ENCODE results near the gene EAF2.

DNA sequence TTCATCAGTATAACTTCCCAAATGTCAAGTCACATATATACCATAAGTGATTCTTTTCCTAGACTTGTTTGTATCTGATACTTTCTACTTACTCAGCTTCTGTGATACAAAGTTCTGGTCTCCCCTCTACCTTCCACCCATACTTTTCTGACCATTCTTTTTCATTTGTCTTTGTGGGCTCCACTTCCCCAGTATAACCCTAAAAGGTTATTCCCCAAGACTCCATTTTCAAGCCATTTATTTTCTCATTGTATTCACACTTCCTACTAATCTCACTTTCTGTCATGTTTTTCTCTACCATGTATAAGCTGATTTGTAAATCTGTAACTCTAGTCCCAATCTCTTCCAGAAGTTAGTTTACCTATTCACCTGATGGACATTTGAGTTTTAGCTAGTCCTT is 34.1 kb upstream of the EAF2 start:
- no peak for TF ChIP-seq POLR2A (IDR thresholded peaks at IDR 0.05)
- TF ChIP-seq, protein P1, sequence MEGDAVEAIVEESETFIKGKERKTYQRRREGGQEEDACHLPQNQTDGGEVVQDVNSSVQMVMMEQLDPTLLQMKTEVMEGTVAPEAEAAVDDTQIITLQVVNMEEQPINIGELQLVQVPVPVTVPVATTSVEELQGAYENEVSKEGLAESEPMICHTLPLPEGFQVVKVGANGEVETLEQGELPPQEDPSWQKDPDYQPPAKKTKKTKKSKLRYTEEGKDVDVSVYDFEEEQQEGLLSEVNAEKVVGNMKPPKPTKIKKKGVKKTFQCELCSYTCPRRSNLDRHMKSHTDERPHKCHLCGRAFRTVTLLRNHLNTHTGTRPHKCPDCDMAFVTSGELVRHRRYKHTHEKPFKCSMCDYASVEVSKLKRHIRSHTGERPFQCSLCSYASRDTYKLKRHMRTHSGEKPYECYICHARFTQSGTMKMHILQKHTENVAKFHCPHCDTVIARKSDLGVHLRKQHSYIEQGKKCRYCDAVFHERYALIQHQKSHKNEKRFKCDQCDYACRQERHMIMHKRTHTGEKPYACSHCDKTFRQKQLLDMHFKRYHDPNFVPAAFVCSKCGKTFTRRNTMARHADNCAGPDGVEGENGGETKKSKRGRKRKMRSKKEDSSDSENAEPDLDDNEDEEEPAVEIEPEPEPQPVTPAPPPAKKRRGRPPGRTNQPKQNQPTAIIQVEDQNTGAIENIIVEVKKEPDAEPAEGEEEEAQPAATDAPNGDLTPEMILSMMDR (IDR thresholded peaks at IDR 0.05), result no peak

Data from Peyer's patch (tissue), 4 donors.